ENCODE results near the gene ZKSCAN5. TPM values are rescaled to one million over a fixed set of nuclear protein-coding genes. Genes with fewer than 3 reads are reported as not detected.

The ZKSCAN5 gene
- polyA plus RNA-seq, 3 donors: 1.6 to 2.9 (median 2.2) TPM

DNA sequence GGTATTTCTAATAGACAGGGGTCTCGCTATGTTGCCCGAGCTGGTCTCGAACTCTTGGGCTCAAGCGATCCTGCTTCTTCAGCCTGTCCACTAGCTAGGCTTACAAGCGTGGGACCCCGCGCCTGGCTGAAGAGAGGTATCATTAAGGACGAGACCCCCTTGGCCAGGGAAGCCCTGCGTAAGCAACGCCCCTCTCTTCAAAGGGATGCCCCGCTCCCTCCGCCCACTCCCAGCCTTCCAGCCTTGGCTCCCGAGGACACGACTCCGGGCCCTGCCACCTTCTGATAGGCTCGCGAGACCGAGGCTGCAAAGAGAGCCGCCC is 220 bp upstream of the ZKSCAN5 start:
- Histone ChIP-seq H3K4me3 (replicated peaks in 1 of 3; ENCODE audit: low read depth in 2 of 3, low read length in 3 of 3) (peak overlapping the region; percentile 83 to 96 (median 91)), H3K27ac (ENCODE audit: low read depth in 1 of 2, low read length in 2 of 2) (peak overlapping the region; percentile 79 to 91), H3K4me2 (replicated peaks; ENCODE audit: extremely low read depth, low read length, poor library complexity, severe bottlenecking) (peak overlapping the region; percentile 98), H3K36me3 (replicated peaks in 1 of 2; ENCODE audit: control insufficient read depth in 1 of 2, insufficient read depth in 2 of 2, low read length in 2 of 2) (no peaks in the 10 kb centered on the region), H3K9me3 (replicated peaks in 1 of 2; ENCODE audit: control insufficient read depth in 1 of 2, insufficient read depth in 1 of 2, low read length in 2 of 2) (no peaks in the 10 kb centered on the region), H3K79me2 (ENCODE audit: insufficient read depth, low read length) (peaks cover 57% of the 10 kb centered on the region), H2AFZ (ENCODE audit: insufficient read depth, low read depth, low read length, poor library complexity, severe bottlenecking) (peak overlapping the region; percentile 91), H3K9ac (ENCODE audit: insufficient read depth, low read length, poor library complexity, severe bottlenecking) (peak overlapping the region; percentile 81), H3K27me3 (ENCODE audit: control insufficient read depth in 2 of 2, insufficient read depth in 2 of 2, low read length in 2 of 2) (no peaks in the 10 kb centered on the region), H3K4me1 (ENCODE audit: control insufficient read depth in 1 of 2, insufficient read depth in 2 of 2, low read length in 2 of 2) (peaks cover 30% of the 10 kb centered on the region in 2 donors), H4K20me1 (ENCODE audit: insufficient read depth, low read length) (peaks cover 3% of the 10 kb centered on the region)
- Mint-ChIP-seq H3K9me3 (peaks cover 0 to 3% (median 0%) of the 10 kb centered on the region in 7 donors), H3K36me3 (peaks cover 0 to 5% of the 10 kb centered on the region in 2 donors), H3K27ac (peak overlapping the region; percentile 91 to 99 (median 98)), H3K4me3 (peak overlapping the region; percentile 94 to 99), H3K27me3 (ENCODE audit: low read depth in 3 of 3) (peaks cover 0 to 2% (median 0%) of the 10 kb centered on the region in 3 donors), H3K4me1 (peaks cover 21% of the 10 kb centered on the region)
- no peak for DNase-seq
- WGBS (ENCODE audit: insufficient coverage): 6% methylated on average over 18 of the region's 19 CpGs
- intact Hi-C loops (cut with micrococcal nuclease): loop anchor here (2.0 to 10.0 kb wide), 4 partner anchors 37 to 113 kb away; partner anchors contain the start of genes ZNF655 (in 2 of the 2), ATP5MF (in 1 of the 2), BUD31 (in 1 of the 2) and PDAP1 (in 1 of the 2)
- TF ChIP-seq, protein P1, sequence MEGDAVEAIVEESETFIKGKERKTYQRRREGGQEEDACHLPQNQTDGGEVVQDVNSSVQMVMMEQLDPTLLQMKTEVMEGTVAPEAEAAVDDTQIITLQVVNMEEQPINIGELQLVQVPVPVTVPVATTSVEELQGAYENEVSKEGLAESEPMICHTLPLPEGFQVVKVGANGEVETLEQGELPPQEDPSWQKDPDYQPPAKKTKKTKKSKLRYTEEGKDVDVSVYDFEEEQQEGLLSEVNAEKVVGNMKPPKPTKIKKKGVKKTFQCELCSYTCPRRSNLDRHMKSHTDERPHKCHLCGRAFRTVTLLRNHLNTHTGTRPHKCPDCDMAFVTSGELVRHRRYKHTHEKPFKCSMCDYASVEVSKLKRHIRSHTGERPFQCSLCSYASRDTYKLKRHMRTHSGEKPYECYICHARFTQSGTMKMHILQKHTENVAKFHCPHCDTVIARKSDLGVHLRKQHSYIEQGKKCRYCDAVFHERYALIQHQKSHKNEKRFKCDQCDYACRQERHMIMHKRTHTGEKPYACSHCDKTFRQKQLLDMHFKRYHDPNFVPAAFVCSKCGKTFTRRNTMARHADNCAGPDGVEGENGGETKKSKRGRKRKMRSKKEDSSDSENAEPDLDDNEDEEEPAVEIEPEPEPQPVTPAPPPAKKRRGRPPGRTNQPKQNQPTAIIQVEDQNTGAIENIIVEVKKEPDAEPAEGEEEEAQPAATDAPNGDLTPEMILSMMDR (IDR thresholded peaks at IDR 0.05): no peak

- H3K36me3 Mint-ChIP-seq: peaks cover 2 to 5% of the 10 kb centered on the region in 2 donors
- WGBS (ENCODE audit: insufficient coverage): 0% methylated on average over 5 of the region's 11 CpGs
- peaks cover 55% of the 10 kb centered on the region for H3K79me2 ChIP-seq (ENCODE audit: insufficient read depth, low read length)
- no peaks in the 10 kb centered on the region for H3K9me3 ChIP-seq (replicated peaks in 1 of 2; ENCODE audit: control insufficient read depth in 1 of 2, insufficient read depth in 1 of 2, low read length in 2 of 2)
- peak overlapping the region; percentile 91 to 99 (median 98) for H3K27ac Mint-ChIP-seq
- H3K27ac ChIP-seq (ENCODE audit: low read depth in 1 of 2, low read length in 2 of 2): peak overlapping the region; percentile 79 to 91
- H2AFZ ChIP-seq (ENCODE audit: insufficient read depth, low read depth, low read length, poor library complexity, severe bottlenecking): peak overlapping the region; percentile 91
- peaks cover 0 to 2% (median 0%) of the 10 kb centered on the region in 7 donors for H3K9me3 Mint-ChIP-seq
- peak overlapping the region; percentile 81 for H3K9ac ChIP-seq (ENCODE audit: insufficient read depth, low read length, poor library complexity, severe bottlenecking)
- peaks cover 0 to 3% of the 10 kb centered on the region in 2 donors for H3K36me3 ChIP-seq (replicated peaks in 1 of 2; ENCODE audit: control insufficient read depth in 1 of 2, insufficient read depth in 2 of 2, low read length in 2 of 2)
- intact Hi-C loops (cut with micrococcal nuclease): loop anchor here (2.0 to 10.0 kb wide), 3 partner anchors 38 to 100 kb away; partner anchors contain the start of genes ZNF655 (in 2 of the 2), ATP5MF (in 1 of the 2), BUD31 (in 1 of the 2) and PDAP1 (in 1 of the 2)
- peak overlapping the region; percentile 98 for H3K4me2 ChIP-seq (replicated peaks; ENCODE audit: extremely low read depth, low read length, poor library complexity, severe bottlenecking)
- H3K27me3 ChIP-seq (ENCODE audit: control insufficient read depth in 2 of 2, insufficient read depth in 2 of 2, low read length in 2 of 2): no peaks in the 10 kb centered on the region
- peaks cover 29 to 30% of the 10 kb centered on the region in 2 donors for H3K4me1 ChIP-seq (ENCODE audit: control insufficient read depth in 1 of 2, insufficient read depth in 2 of 2, low read length in 2 of 2)
- DNase-seq: no peak
- no peaks in the 10 kb centered on the region for H4K20me1 ChIP-seq (ENCODE audit: insufficient read depth, low read length)
- peaks cover 0 to 2% (median 0%) of the 10 kb centered on the region in 3 donors for H3K27me3 Mint-ChIP-seq (ENCODE audit: low read depth in 3 of 3)
- TF ChIP-seq, protein P1 (IDR thresholded peaks at IDR 0.05): no peak
- H3K4me3 Mint-ChIP-seq: peak overlapping the region; percentile 94 to 99
- peak overlapping the region; percentile 83 to 96 (median 91) for H3K4me3 ChIP-seq (replicated peaks in 1 of 3; ENCODE audit: low read depth in 2 of 3, low read length in 3 of 3)
- peaks cover 21% of the 10 kb centered on the region for H3K4me1 Mint-ChIP-seq
These were observed 831 bp downstream of the ZKSCAN5 start for GRCh38 chr7:99505324-99505662.

All from CD14-positive monocyte (primary cell).